OCI-LY1 (cell line): ENCODE measurements around the gene ZNF260.
A peak's percentile ranks its signal among the peaks of the same experiment; 100 is the strongest.

Experiments
- H2AFZ ChIP-seq: fragments of 200-600 bp; sonication (generic), shearing (Covaris generic); 2 replicates; pipeline ENCODE4 v1.6.0; 2014; ENCODE audit warnings: antibody characterized with exemption, mild to moderate bottlenecking, low read length
- H3F3A ChIP-seq: fragments of 200-600 bp; sonication (generic), shearing (Covaris generic); 2 replicates; pipeline ENCODE4 v1.6.0; 2014; ENCODE audit warnings: mild to moderate bottlenecking, antibody characterized with exemption, low read length, moderate library complexity; ENCODE audit not compliant: insufficient read depth
- H3K27ac ChIP-seq: fragments of 200-600 bp; sonication (generic); 2 replicates; pipeline ENCODE4 v1.5.1; 2014; ENCODE audit warnings: low read length, mixed run types, mild to moderate bottlenecking, low read depth; ENCODE audit not compliant: poor library complexity, severe bottlenecking
- H3K27me3 ChIP-seq: fragments of 200-600 bp; sonication (generic); 2 replicates; pipeline ENCODE4 v1.6.0; 2014; ENCODE audit warnings: antibody characterized with exemption, mild to moderate bottlenecking, low read length, moderate library complexity; ENCODE audit not compliant: insufficient read depth
- H3K36me3 ChIP-seq: fragments of 200-600 bp; sonication (generic); 2 replicates; pipeline ENCODE4 v1.6.1; 2014; ENCODE audit warnings: mild to moderate bottlenecking, antibody characterized with exemption, low read length, moderate library complexity, mixed read lengths; ENCODE audit not compliant: insufficient read depth
- H3K4me1 ChIP-seq: fragments of 200-600 bp; sonication (generic); 2 replicates; pipeline ENCODE4 v1.5.1; 2014; ENCODE audit warnings: mild to moderate bottlenecking, low read length, moderate library complexity; ENCODE audit not compliant: insufficient read depth, severe bottlenecking
- H3K4me2 ChIP-seq: fragments of 200-600 bp; sonication (generic), shearing (Covaris generic); 2 replicates; pipeline ENCODE4 v1.6.1; 2014; ENCODE audit warnings: low read length
- H3K4me3 ChIP-seq: fragments of 200-600 bp; sonication (generic); 2 replicates; pipeline ENCODE4 v1.5.1; 2014; ENCODE audit warnings: low read length, low read depth, mild to moderate bottlenecking, mixed read lengths; ENCODE audit not compliant: poor library complexity, severe bottlenecking
- H3K79me2 ChIP-seq: fragments of 200-600 bp; shearing (Covaris generic); 2 replicates; pipeline ENCODE4 v1.6.1; 2016; ENCODE audit warnings: mixed run types, low read length, mixed read lengths; ENCODE audit not compliant: insufficient read depth
- H3K9ac ChIP-seq: fragments of 200-600 bp; sonication (generic), shearing (Covaris generic); 2 replicates; pipeline ENCODE4 v1.6.1; 2014; ENCODE audit warnings: mild to moderate bottlenecking, low read length, mixed read lengths
- H3K9me2 ChIP-seq: fragments of 200-600 bp; sonication (generic), shearing (Covaris generic); 2 replicates; pipeline ENCODE4 v1.6.1; 2014; ENCODE audit warnings: low read depth, mild to moderate bottlenecking, low read length, mixed read lengths
- H3K9me3 ChIP-seq: fragments of 200-600 bp; shearing (Covaris generic); 2 replicates; pipeline ENCODE4 v1.6.1; 2014; ENCODE audit warnings: low read length, mixed read lengths
- H4K20me1 ChIP-seq: fragments of 200-600 bp; sonication (generic), shearing (Covaris generic); 2 replicates; pipeline ENCODE4 v1.6.0; 2016; ENCODE audit warnings: mild to moderate bottlenecking, low read length; ENCODE audit not compliant: insufficient read depth
- EZH2 ChIP-seq: fragments of 200-600 bp; sonication (generic), shearing (Covaris generic); IDR thresholded peaks from 2 replicates; pipeline ENCODE4 v1.8.0; 2017; ENCODE audit warnings: borderline replicate concordance, mixed run types, mild to moderate bottlenecking, antibody characterized with exemption, low read length, moderate library complexity, mixed read lengths
- TF ChIP-seq, protein P1 (sequence below): fragments of 200-600 bp; sonication (generic), shearing (Covaris generic); IDR thresholded peaks from 2 replicates; pipeline ENCODE4 v1.5.1; 2017; ENCODE audit warnings: mild to moderate bottlenecking, antibody characterized with exemption, low read length, moderate library complexity, mixed read lengths

The ZNF260 gene

DNA sequence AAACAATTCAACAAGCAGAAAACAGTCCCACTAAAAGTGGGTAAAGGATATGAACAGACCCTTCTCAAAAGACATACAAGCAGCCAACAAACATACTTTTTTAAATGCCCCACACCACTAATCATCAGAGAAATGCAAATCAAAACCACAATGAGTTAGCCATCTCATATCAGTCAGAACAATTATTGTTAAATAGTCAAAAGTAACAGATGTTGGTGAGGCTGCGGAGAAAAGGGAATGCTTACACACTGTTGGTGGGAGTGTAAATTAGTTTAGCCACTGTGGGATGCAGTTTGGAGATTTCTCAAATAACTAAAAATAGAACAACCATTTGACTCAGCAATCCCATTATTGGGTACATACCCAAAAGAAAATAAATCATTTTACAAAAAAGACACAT is 36.3 kb upstream of the ZNF260 start:
- H3K9me3 ChIP-seq = peaks cover 35% of the 10 kb centered on the region
- no peak overlapping the region for H3K4me3 ChIP-seq
- peaks cover 85% of the 10 kb centered on the region for H3K36me3 ChIP-seq
- no peak overlapping the region for H3K27ac ChIP-seq
- H4K20me1 ChIP-seq = no peaks in the 10 kb centered on the region
- no peak overlapping the region for H3K9ac ChIP-seq
- H3K27me3 ChIP-seq = no peaks in the 10 kb centered on the region
- TF ChIP-seq, protein P1, sequence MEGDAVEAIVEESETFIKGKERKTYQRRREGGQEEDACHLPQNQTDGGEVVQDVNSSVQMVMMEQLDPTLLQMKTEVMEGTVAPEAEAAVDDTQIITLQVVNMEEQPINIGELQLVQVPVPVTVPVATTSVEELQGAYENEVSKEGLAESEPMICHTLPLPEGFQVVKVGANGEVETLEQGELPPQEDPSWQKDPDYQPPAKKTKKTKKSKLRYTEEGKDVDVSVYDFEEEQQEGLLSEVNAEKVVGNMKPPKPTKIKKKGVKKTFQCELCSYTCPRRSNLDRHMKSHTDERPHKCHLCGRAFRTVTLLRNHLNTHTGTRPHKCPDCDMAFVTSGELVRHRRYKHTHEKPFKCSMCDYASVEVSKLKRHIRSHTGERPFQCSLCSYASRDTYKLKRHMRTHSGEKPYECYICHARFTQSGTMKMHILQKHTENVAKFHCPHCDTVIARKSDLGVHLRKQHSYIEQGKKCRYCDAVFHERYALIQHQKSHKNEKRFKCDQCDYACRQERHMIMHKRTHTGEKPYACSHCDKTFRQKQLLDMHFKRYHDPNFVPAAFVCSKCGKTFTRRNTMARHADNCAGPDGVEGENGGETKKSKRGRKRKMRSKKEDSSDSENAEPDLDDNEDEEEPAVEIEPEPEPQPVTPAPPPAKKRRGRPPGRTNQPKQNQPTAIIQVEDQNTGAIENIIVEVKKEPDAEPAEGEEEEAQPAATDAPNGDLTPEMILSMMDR = no peak
- TF ChIP-seq EZH2 = no peak
- no peaks in the 10 kb centered on the region for H3K4me1 ChIP-seq
- H3K4me2 ChIP-seq = no peak overlapping the region
- H2AFZ ChIP-seq = no peak overlapping the region
- no peaks in the 10 kb centered on the region for H3F3A ChIP-seq
- peaks cover 14% of the 10 kb centered on the region for H3K79me2 ChIP-seq
- no peaks in the 10 kb centered on the region for H3K9me2 ChIP-seq

DNA sequence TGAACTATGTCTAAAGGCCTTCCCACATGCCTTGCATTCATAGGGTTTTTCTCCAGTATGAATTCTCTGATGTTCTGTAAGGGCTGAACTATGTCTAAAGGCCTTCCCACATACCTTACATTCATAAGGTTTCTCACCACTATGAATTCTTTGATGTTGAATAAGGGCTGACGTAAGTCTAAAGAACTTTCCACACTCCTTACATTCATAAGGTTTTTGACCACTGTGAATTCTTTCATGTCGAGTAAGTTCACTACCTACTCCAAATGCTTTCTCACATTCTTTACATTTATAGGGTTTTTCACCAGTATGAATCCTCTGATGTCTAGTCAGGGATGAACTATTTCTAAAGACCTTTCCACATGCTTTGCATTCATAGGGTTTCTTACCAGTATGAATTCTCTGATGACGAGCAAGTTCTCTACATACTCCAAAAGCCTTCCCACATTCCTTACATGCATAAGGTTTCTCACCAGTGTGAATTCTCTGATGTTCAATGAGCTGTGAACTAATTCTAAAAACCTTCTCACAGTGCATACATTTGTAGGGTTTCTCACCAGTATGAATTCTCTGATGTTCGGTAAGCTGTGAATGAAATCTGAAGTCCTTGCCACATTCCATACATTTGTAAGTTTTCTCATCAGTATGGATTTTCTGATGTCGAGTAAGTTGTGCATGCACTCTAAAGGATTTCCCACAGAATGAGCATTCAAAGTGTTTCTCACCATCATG is 19.1 kb upstream of the ZNF260 start:
- Histone ChIP-seq H2AFZ (no peak overlapping the region), H3K9me2 (no peaks in the 10 kb centered on the region), H4K20me1 (no peaks in the 10 kb centered on the region), H3K79me2 (no peaks in the 10 kb centered on the region), H3K4me1 (no peaks in the 10 kb centered on the region), H3K4me3 (no peak overlapping the region), H3K4me2 (no peak overlapping the region), H3K9ac (no peak overlapping the region), H3K9me3 (peaks cover 74% of the 10 kb centered on the region), H3F3A (no peaks in the 10 kb centered on the region), H3K36me3 (peaks cover 94% of the 10 kb centered on the region), H3K27me3 (no peaks in the 10 kb centered on the region), H3K27ac (no peak overlapping the region)
- no peak for TF ChIP-seq EZH2
- TF ChIP-seq, protein P1 = no peak

DNA sequence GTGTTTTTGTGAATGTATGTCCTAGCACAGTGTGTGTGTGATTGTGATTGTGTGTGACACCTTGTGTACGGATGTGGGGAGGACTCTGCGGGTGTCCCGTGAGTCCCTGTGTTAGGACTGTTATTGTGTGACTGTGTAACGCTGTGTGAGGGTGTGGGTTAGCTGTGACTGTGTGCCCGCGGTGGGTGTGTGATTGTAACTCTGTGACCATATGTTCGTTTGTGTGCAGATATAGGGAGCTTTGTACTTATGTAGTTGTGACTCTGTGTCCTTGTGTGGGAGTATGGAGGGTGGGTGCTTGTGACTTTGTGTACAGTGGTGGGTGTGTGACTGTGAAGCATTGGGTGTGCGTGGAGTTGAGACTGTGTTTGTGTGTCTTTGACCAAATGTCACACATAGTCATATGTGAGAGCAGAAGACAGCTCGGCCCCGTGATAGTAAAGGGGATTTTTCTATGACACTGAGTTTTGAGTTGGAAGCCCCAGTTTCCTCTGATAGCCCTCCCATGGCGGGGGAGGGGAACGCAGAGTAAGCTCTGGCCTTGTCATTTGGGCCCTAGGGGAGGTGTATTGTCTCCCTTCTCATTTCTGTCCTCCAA is 949 bp upstream of the ZNF260 start:
- Histone ChIP-seq H3K36me3 (peaks cover 39% of the 10 kb centered on the region), H3K27ac (peak overlapping the region; percentile 28), H3K4me1 (peaks cover 21% of the 10 kb centered on the region), H3K4me2 (peak overlapping the region; percentile 87), H3K9me2 (no peaks in the 10 kb centered on the region), H3F3A (no peaks in the 10 kb centered on the region), H3K27me3 (no peaks in the 10 kb centered on the region), H2AFZ (no peak overlapping the region), H3K4me3 (peak overlapping the region; percentile 81), H4K20me1 (no peaks in the 10 kb centered on the region), H3K79me2 (peaks cover 17% of the 10 kb centered on the region), H3K9me3 (peaks cover 11% of the 10 kb centered on the region), H3K9ac (peak overlapping the region; percentile 80)
- TF ChIP-seq, protein P1 = no peak
- no peak for TF ChIP-seq EZH2
